HepG2 (cell line): Measurements from ENCODE around the gene NEK5. TPM values are rescaled to one million over a fixed set of nuclear protein-coding genes. Genes with fewer than 3 reads are reported as not detected.

ENCODE experiments used
- ARID3A ChIP-seq: IDR thresholded peaks from 2 replicates; pipeline ENCODE4 v1.6.1; 2012; ENCODE audit warnings: low read depth, low read length, improper control_type of control experiment
- CBX2 ChIP-seq, 2 experiments: fragments of 200-600 bp in 1 of 2; sonication (generic); formaldehyde crosslinking in 1 of 2; IDR thresholded peaks; 2 replicates each; pipeline versions ENCODE4 v1.7.0 to v1.8.1; 2018 to 2022; ENCODE audit warnings: low read depth in 2 of 2, low read length in 1 of 2, mild to moderate bottlenecking in 1 of 2, missing genetic modification reagents in 1 of 2
- HHEX ChIP-seq: IDR thresholded peaks from 2 replicates; pipeline ENCODE4 v1.6.1; 2016; ENCODE audit warnings: control low read depth
- HIC2 ChIP-seq: sonication (generic); formaldehyde crosslinking; IDR thresholded peaks from 2 replicates; pipeline ENCODE4 v1.9.0; 2022; ENCODE audit warnings: low read depth, missing genetic modification reagents
- MYPOP ChIP-seq: sonication (generic); formaldehyde crosslinking; IDR thresholded peaks from 2 replicates; pipeline ENCODE4 v1.8.1; 2023; ENCODE audit warnings: mild to moderate bottlenecking, moderate library complexity, missing genetic modification reagents
- NCOA2 ChIP-seq: sonication (generic); formaldehyde crosslinking; IDR thresholded peaks from 2 replicates; pipeline ENCODE4 v1.8.0; 2022; ENCODE audit warnings: inconsistent platforms
- NCOR1 ChIP-seq: fragments of 200-600 bp; sonication (generic); IDR thresholded peaks from 2 replicates; pipeline ENCODE4 v1.7.0; 2017; ENCODE audit warnings: antibody characterized with exemption, low read length, borderline replicate concordance
- POGK ChIP-seq: sonication (generic); formaldehyde crosslinking; conservative IDR thresholded peaks from 2 replicates; pipeline ENCODE4 v1.8.0; 2022; ENCODE audit warnings: mild to moderate bottlenecking, moderate library complexity, missing genetic modification reagents
- RFX3 ChIP-seq: IDR thresholded peaks from 2 replicates; pipeline ENCODE4 v1.6.1; 2016; ENCODE audit warnings: missing biosample characterization, missing genetic modification reagents
- SKI ChIP-seq: fragments of 450-650 bp; IDR thresholded peaks from one replicate; pipeline ENCODE4 v1.6.1; 2018; ENCODE audit warnings: mild to moderate bottlenecking; ENCODE audit not compliant: partially characterized antibody
- SNAPC2 ChIP-seq: sonication (generic); formaldehyde crosslinking; IDR thresholded peaks from 2 replicates; pipeline ENCODE4 v1.8.1; 2022; ENCODE audit warnings: mild to moderate bottlenecking, missing genetic modification reagents
- SRY ChIP-seq: sonication (generic); formaldehyde crosslinking; IDR thresholded peaks from 2 replicates; pipeline ENCODE4 v1.8.0; 2022; ENCODE audit warnings: mild to moderate bottlenecking, missing genetic modification reagents
- TRIM24 ChIP-seq: sonication (generic); formaldehyde crosslinking; IDR thresholded peaks from 2 replicates; pipeline ENCODE4 v1.8.0; 2022; ENCODE audit warnings: mild to moderate bottlenecking, missing genetic modification reagents
- ZNF230 ChIP-seq: sonication (generic); formaldehyde crosslinking; IDR thresholded peaks from 2 replicates; pipeline ENCODE4 v1.4.0; 2020; ENCODE audit warnings: mild to moderate bottlenecking, missing genetic modification reagents
- ZNF567 ChIP-seq: sonication (generic); formaldehyde crosslinking; IDR thresholded peaks from 2 replicates; pipeline ENCODE4 v1.8.1; 2023; ENCODE audit warnings: mild to moderate bottlenecking, missing genetic modification reagents, borderline replicate concordance
- ZNF644 ChIP-seq: IDR thresholded peaks from 2 replicates; pipeline ENCODE4 v1.6.1; 2016; ENCODE audit warnings: low read depth
- ZNF710 ChIP-seq: sonication (generic); formaldehyde crosslinking; IDR thresholded peaks from 2 replicates; pipeline ENCODE4 v1.5.0; 2020; ENCODE audit warnings: mild to moderate bottlenecking, missing genetic modification reagents, borderline replicate concordance
- polyA plus RNA-seq, 8 experiments: library from polyadenylated mRNA; depleted of rRNA in 3 of 8; stranded (reverse) in 7 of 8; unstranded in 1 of 8; fragments of >200 nt; fragmentation: Illumina TruSeq in 4 of 8; extraction: Trizol in 4 of 8; gene quantifications; 2 replicates each; pipeline versions ENCODE4 v1.2.1 to v1.2.3, GENCODE V29; 2011 to 2016; ENCODE audit warnings: low read depth in 4 of 8, missing spikeins in 1 of 8, mixed read lengths in 1 of 8; ENCODE audit not compliant: insufficient read depth in 1 of 8
- total RNA-seq, 5 experiments: library from RNA; depleted of rRNA; stranded (reverse); fragments of >200 nt; fragmentation: Illumina TruSeq; extraction: Trizol; gene quantifications; 2 replicates each; pipeline ENCODE4 v1.2.3, GENCODE V29; 2016; ENCODE audit warnings: low read depth in 1 of 5

NEK5 gene
- total and polyA plus RNA-seq, 2 of the 13 experiments (the other 11 are each of a cell fraction or from before 2014, with no cell fraction given): 0.12 to 0.22 TPM

GRCh38 chr13:52025475-52026245, 103.2 kb downstream of the NEK5 start (continued):
- TF ChIP-seq CBX2 (IDR thresholded peaks at IDR 0.05; ENCODE audit: low read depth, low read length) (no peak), CBX2 (CRISPR knock-in tag; IDR thresholded peaks at IDR 0.05; ENCODE audit: low read depth) (no peak), NCOR1 (peak; percentile 90), HHEX (CRISPR knock-in tag) (peak; percentile 79), SKI (peak; percentile 39), MYPOP (CRISPR knock-in tag) (0 out of 2 replicates have a peak, but pooled peaks have one; percentile 46), ZNF230 (CRISPR knock-in tag) (no peak), ZNF710 (CRISPR knock-in tag) (peak; percentile 63; the same call in 1 of the 2 replicates), ARID3A (peak; percentile 86; the same call in 1 of the 2 replicates), POGK (CRISPR knock-in tag) (peak; percentile 90), HIC2 (CRISPR knock-in tag) (peak; percentile 50; the same call in 1 of the 2 replicates), SNAPC2 (CRISPR knock-in tag) (peak; percentile 10; the same call in 1 of the 2 replicates), NCOA2 (CRISPR knock-in tag) (peak; percentile 96), TRIM24 (0 out of 2 replicates have a peak, but pooled peaks have one; percentile 48), ZNF567 (CRISPR knock-in tag) (no peak), SRY (CRISPR knock-in tag) (peak; percentile 26; the same call in 1 of the 2 replicates), RFX3 (CRISPR knock-in tag) (no peak), ZNF644 (peak; percentile 73; the same call in 1 of the 2 replicates)
